HepG2 (cell line): Measurements from ENCODE around the gene ABCD4. TPM values are rescaled to one million over a fixed set of nuclear protein-coding genes. Genes with fewer than 3 reads are reported as not detected.

Source experiments
- AGO1 ChIP-seq: fragments of 200-400 bp; formaldehyde crosslinking; IDR thresholded peaks from 2 replicates; pipeline ENCODE4 v1.6.1; 2017; ENCODE audit warnings: mild to moderate bottlenecking, low read depth, low read length, moderate library complexity; ENCODE audit not compliant: poor library complexity, severe bottlenecking
- ETV5 ChIP-seq: IDR thresholded peaks from 2 replicates; pipeline ENCODE4 v1.6.1; 2018; ENCODE audit warnings: missing biosample characterization, missing genetic modification reagents, inconsistent platforms, borderline replicate concordance
- FOXM1 ChIP-seq: sonication (generic); formaldehyde crosslinking; IDR thresholded peaks from 2 replicates; pipeline ENCODE4 v1.5.0; 2020; ENCODE audit warnings: missing genetic modification reagents
- GABPA ChIP-seq, 2 experiments: IDR thresholded peaks; 2 replicates each; pipeline ENCODE4 v1.6.1; 2011 to 2016; ENCODE audit warnings: low read depth in 2 of 2, low read length in 1 of 2, missing biosample characterization in 1 of 2, missing genetic modification characterization in 1 of 2
- HIVEP1 ChIP-seq: sonication (generic); formaldehyde crosslinking; IDR thresholded peaks from 2 replicates; pipeline ENCODE4 v1.4.0; 2020; ENCODE audit warnings: mild to moderate bottlenecking, missing genetic modification reagents
- JUND ChIP-seq: sonication (generic); formaldehyde crosslinking; IDR thresholded peaks from 2 replicates; pipeline ENCODE4 v1.8.0; 2022; ENCODE audit warnings: mild to moderate bottlenecking, missing genetic modification reagents
- KLF15 ChIP-seq: sonication (generic); formaldehyde crosslinking; IDR thresholded peaks from 2 replicates; pipeline ENCODE4 v1.8.1; 2023; ENCODE audit warnings: borderline replicate concordance, mild to moderate bottlenecking, inconsistent platforms, missing genetic modification reagents, mixed read lengths
- SYNCRIP ChIP-seq: fragments of 200-400 bp; formaldehyde crosslinking; IDR thresholded peaks from 2 replicates; pipeline ENCODE4 v1.6.1; 2018; ENCODE audit warnings: mild to moderate bottlenecking, low read depth, low read length; ENCODE audit not compliant: insufficient read depth
- YEATS2 ChIP-seq: sonication (generic); formaldehyde crosslinking; IDR thresholded peaks from 2 replicates; pipeline ENCODE4 v1.4.0; 2020; ENCODE audit warnings: missing genetic modification reagents, borderline replicate concordance
- ZNF253 ChIP-seq: sonication (generic); formaldehyde crosslinking; IDR thresholded peaks from 2 replicates; pipeline ENCODE4 v1.8.0; 2022; ENCODE audit warnings: mild to moderate bottlenecking, missing genetic modification reagents, borderline replicate concordance
- ZNF326 ChIP-seq: sonication (generic); formaldehyde crosslinking; IDR thresholded peaks from 2 replicates; pipeline ENCODE4 v1.4.0; 2020; ENCODE audit warnings: missing genetic modification reagents, borderline replicate concordance
- ZNF331 ChIP-seq: sonication (generic); formaldehyde crosslinking; IDR thresholded peaks from 2 replicates; pipeline ENCODE4 v1.4.0; 2020; ENCODE audit warnings: missing genetic modification reagents
- ZNF670 ChIP-seq: sonication (generic); formaldehyde crosslinking; IDR thresholded peaks from 2 replicates; pipeline ENCODE4 v1.8.0; 2022; ENCODE audit warnings: mild to moderate bottlenecking, missing genetic modification reagents, borderline replicate concordance
- ZNF703 ChIP-seq: sonication (generic); formaldehyde crosslinking; IDR thresholded peaks from 2 replicates; pipeline ENCODE4 v1.5.1; 2020; ENCODE audit warnings: missing genetic modification reagents, mild to moderate bottlenecking, moderate library complexity, borderline replicate concordance
- ZNF766 ChIP-seq: sonication (generic); formaldehyde crosslinking; IDR thresholded peaks from 2 replicates; pipeline ENCODE4 v1.5.0; 2020; ENCODE audit warnings: missing genetic modification reagents, borderline replicate concordance
- polyA plus RNA-seq, 8 experiments: library from polyadenylated mRNA; depleted of rRNA in 3 of 8; stranded (reverse) in 7 of 8; unstranded in 1 of 8; fragments of >200 nt; fragmentation: Illumina TruSeq in 4 of 8; extraction: Trizol in 4 of 8; gene quantifications; 2 replicates each; pipeline versions ENCODE4 v1.2.1 to v1.2.3, GENCODE V29; 2011 to 2016; ENCODE audit warnings: low read depth in 4 of 8, missing spikeins in 1 of 8, mixed read lengths in 1 of 8; ENCODE audit not compliant: insufficient read depth in 1 of 8
- total RNA-seq, 5 experiments: library from RNA; depleted of rRNA; stranded (reverse); fragments of >200 nt; fragmentation: Illumina TruSeq; extraction: Trizol; gene quantifications; 2 replicates each; pipeline ENCODE4 v1.2.3, GENCODE V29; 2016; ENCODE audit warnings: low read depth in 1 of 5
- TF ChIP-seq, protein P1 (sequence below): sonication (generic); formaldehyde crosslinking; IDR thresholded peaks from 2 replicates; pipeline ENCODE4 v1.8.0; 2022; ENCODE audit warnings: missing genetic modification reagents, mild to moderate bottlenecking, inconsistent platforms, borderline replicate concordance
- TF ChIP-seq, protein P2 (sequence below): sonication (generic); formaldehyde crosslinking; IDR thresholded peaks from 2 replicates; pipeline ENCODE4 v1.4.0; 2020; ENCODE audit warnings: missing genetic modification reagents
- TF ChIP-seq, protein P3 (sequence below): sonication (generic); formaldehyde crosslinking; IDR thresholded peaks from 2 replicates; pipeline ENCODE4 v1.4.0; 2020; ENCODE audit warnings: missing genetic modification reagents

Gene ABCD4
- total and polyA plus RNA-seq, 2 of the 13 experiments (the other 11 are each of a cell fraction or from before 2014, with no cell fraction given), result 47.5 to 50.5 TPM

DNA sequence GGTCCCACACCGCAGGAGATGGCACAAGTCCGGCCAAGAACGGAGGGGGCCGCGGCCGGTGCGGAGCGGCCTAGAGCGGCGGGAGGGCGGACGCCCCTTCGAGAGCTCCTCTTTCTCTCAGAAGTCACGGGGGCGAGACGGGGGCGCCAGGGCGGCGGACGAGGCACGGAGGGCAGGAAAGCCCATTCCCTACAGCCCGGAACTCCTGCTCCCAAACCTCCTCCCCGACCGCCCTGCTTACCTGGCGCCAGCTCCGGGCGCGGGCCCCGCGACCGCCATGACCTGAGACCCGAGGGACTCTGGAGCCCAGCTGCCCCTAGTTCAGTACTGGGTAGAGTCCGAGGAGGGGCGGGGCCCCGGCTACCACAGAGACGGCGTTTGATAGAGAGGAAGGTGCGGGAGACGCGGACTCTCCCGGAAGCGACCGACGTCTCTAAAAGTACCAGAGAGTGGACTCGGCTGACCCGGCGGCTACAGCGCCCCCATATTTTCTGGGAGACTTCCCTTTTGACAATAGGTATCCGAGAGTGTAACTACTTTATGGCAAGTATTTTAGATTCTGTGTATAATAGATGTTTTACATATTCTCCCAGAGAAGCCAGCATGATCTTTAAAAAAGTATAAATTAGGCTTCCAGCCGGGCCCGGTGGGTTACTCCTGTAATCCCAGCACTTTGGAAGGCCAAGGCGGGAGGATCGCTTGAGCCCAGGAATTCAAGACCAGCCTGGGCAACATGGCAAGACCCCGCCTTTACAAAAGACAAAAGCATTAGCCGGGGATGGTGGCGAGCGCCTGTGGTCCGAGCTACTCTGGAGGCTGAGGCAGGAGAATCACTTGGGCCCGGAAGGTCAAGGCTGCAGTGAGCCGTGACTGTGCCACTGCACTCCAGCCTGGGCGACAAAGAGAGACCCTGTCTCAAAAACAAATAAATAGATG is at the start of gene ABCD4 (continued):
- no peak for TF ChIP-seq JUND
- TF ChIP-seq, protein P1, sequence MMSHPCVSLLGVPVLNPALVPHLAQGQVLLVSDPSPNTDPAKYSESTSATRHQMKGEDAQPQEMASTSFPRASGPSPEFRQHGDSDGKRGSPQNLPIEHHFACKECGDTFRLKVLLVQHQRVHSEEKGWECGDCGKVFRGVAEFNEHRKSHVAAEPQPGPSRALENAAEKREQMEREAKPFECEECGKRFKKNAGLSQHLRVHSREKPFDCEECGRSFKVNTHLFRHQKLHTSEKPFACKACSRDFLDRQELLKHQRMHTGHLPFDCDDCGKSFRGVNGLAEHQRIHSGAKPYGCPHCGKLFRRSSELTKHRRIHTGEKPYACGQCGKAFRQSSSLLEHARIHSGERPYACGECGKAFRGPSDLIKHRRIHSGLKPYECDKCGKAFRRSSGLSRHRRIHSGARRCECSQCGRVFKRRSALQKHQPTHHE (CRISPR knock-in tag), result peak; percentile 44; the same call in 1 of the 2 replicates
- TF ChIP-seq SYNCRIP, result no peak
- no peak for TF ChIP-seq FOXM1
- peak; percentile 59 for TF ChIP-seq ETV5 (CRISPR knock-in tag)
- TF ChIP-seq ZNF326, result no peak
- peak; percentile 81 for TF ChIP-seq ZNF331 (CRISPR knock-in tag)
- TF ChIP-seq YEATS2 (CRISPR knock-in tag), result peak; percentile 85; the same call in 1 of the 2 replicates
- TF ChIP-seq HIVEP1 (CRISPR knock-in tag), result 0 out of 2 replicates have a peak, but pooled peaks have one; percentile 68
- TF ChIP-seq, protein P2, sequence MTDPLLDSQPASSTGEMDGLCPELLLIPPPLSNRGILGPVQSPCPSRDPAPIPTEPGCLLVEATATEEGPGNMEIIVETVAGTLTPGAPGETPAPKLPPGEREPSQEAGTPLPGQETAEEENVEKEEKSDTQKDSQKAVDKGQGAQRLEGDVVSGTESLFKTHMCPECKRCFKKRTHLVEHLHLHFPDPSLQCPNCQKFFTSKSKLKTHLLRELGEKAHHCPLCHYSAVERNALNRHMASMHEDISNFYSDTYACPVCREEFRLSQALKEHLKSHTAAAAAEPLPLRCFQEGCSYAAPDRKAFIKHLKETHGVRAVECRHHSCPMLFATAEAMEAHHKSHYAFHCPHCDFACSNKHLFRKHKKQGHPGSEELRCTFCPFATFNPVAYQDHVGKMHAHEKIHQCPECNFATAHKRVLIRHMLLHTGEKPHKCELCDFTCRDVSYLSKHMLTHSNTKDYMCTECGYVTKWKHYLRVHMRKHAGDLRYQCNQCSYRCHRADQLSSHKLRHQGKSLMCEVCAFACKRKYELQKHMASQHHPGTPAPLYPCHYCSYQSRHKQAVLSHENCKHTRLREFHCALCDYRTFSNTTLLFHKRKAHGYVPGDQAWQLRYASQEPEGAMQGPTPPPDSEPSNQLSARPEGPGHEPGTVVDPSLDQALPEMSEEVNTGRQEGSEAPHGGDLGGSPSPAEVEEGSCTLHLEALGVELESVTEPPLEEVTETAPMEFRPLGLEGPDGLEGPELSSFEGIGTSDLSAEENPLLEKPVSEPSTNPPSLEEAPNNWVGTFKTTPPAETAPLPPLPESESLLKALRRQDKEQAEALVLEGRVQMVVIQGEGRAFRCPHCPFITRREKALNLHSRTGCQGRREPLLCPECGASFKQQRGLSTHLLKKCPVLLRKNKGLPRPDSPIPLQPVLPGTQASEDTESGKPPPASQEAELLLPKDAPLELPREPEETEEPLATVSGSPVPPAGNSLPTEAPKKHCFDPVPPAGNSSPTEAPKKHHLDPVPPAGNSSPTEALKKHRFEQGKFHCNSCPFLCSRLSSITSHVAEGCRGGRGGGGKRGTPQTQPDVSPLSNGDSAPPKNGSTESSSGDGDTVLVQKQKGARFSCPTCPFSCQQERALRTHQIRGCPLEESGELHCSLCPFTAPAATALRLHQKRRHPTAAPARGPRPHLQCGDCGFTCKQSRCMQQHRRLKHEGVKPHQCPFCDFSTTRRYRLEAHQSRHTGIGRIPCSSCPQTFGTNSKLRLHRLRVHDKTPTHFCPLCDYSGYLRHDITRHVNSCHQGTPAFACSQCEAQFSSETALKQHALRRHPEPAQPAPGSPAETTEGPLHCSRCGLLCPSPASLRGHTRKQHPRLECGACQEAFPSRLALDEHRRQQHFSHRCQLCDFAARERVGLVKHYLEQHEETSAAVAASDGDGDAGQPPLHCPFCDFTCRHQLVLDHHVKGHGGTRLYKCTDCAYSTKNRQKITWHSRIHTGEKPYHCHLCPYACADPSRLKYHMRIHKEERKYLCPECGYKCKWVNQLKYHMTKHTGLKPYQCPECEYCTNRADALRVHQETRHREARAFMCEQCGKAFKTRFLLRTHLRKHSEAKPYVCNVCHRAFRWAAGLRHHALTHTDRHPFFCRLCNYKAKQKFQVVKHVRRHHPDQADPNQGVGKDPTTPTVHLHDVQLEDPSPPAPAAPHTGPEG (CRISPR knock-in tag), result 0 out of 2 replicates have a peak, but pooled peaks have one; percentile 45
- 0 out of 2 replicates have a peak, but pooled peaks have one; percentile 57 for TF ChIP-seq ZNF670
- peak; percentile 48; the same call in 1 of the 2 replicates for TF ChIP-seq GABPA (IDR thresholded peaks at IDR 0.05; ENCODE audit: low read depth, low read length)
- peak; percentile 93 for TF ChIP-seq GABPA (CRISPR knock-in tag; IDR thresholded peaks at IDR 0.05; ENCODE audit: low read depth)
- no peak for TF ChIP-seq KLF15 (CRISPR knock-in tag)
- peak; percentile 47 for TF ChIP-seq AGO1
- peak; percentile 38; the same call in 1 of the 2 replicates for TF ChIP-seq ZNF703 (CRISPR knock-in tag)
- peak; percentile 46; the same call in 1 of the 2 replicates for TF ChIP-seq ZNF766
- TF ChIP-seq, protein P3, sequence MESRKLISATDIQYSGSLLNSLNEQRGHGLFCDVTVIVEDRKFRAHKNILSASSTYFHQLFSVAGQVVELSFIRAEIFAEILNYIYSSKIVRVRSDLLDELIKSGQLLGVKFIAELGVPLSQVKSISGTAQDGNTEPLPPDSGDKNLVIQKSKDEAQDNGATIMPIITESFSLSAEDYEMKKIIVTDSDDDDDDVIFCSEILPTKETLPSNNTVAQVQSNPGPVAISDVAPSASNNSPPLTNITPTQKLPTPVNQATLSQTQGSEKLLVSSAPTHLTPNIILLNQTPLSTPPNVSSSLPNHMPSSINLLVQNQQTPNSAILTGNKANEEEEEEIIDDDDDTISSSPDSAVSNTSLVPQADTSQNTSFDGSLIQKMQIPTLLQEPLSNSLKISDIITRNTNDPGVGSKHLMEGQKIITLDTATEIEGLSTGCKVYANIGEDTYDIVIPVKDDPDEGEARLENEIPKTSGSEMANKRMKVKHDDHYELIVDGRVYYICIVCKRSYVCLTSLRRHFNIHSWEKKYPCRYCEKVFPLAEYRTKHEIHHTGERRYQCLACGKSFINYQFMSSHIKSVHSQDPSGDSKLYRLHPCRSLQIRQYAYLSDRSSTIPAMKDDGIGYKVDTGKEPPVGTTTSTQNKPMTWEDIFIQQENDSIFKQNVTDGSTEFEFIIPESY, result 0 out of 2 replicates have a peak, but pooled peaks have one; percentile 24
- no peak for TF ChIP-seq ZNF253 (CRISPR knock-in tag)
